Ammon's horn (tissue), 1 donor: ENCODE data around the gene PAX1.
A peak's percentile ranks its signal among the peaks of the same experiment; 100 is the strongest.

ENCODE experiments used
- DNase-seq: peaks from one replicate; pipeline ENCODE4 v3.0.0-alpha.2; 2016; ENCODE audit warnings: low spot score

The PAX1 gene

DNA sequence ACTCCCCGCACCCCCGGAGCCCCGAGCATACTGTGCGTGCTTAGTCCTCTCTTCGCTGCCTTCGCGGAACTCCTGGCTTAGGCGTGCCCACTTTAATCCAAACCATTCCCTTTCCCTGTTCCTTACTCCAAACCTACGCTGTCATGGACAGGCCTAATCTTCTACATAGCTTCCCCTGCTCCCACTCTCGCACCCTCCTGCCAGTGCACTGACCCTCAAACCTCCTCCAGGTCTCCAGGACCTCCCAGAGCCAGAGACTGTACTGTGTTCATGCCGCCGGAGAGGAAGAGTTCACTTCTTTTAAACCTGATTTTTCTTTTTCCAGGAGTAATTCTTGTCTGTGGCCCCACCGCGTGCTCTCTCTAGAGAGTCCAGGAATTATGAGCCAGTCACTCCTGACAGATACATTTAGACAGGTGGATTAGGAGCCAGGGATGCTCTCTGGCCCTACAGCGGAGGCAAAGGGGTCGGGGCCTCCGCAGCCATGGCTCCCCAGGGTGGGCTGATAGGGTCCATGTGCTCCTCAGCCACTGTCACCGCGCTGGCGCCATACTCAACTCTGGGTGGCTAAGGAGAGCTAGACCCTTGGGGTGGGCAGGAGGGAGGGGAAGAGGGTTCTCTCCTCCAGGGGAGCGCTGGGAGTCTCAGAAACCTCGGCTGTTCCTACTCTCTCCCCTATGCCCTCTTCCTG lies 1.6 kb upstream of the PAX1 start:
- DNase-seq = no peak

DNA sequence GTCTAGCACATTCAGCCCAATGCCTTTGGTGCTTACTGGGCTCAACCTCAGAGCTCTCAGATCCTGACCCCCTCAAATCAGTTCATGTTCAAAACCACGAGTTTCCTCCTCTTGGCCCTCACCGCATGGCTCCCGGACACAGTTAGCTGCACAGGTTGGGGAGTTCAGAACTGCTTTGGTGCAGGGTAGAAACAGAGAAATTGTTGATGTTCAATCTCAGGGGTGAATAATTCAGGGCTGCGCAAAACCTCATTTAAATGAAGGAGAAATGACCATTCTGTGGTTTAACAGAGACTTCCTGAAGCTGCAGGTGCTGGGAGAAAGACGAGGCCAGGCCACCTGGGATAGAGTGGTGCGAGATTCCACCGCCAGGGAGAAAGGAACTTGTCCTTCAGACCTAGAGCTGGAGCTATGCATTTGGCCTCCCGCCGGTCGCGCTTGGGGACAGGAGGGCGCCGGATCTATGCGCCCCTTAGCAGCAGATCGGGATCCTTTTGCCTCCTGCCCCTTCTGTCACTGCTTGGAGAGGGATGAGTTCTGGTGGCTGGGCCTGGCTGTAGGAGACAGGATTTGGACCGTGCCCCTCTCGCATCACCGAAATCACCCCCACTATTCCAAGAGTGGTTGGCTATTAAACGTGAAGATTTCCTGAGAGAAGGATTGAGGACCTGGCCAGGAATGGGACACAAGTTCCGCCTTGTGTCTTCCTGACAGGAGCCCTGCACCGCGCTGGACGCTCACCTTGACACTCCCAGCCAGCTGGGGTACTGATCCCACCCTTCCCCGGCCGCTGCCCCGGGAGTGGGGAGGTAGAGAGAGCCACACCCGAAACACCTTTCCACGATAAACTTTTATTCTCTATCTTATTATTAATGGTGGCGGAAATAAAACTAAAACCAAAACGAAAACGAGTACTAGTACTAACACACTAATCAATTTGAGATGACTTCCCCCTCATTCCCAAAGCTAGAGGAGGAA lies 767 bp upstream of the PAX1 start:
- DNase-seq = no peak

DNA sequence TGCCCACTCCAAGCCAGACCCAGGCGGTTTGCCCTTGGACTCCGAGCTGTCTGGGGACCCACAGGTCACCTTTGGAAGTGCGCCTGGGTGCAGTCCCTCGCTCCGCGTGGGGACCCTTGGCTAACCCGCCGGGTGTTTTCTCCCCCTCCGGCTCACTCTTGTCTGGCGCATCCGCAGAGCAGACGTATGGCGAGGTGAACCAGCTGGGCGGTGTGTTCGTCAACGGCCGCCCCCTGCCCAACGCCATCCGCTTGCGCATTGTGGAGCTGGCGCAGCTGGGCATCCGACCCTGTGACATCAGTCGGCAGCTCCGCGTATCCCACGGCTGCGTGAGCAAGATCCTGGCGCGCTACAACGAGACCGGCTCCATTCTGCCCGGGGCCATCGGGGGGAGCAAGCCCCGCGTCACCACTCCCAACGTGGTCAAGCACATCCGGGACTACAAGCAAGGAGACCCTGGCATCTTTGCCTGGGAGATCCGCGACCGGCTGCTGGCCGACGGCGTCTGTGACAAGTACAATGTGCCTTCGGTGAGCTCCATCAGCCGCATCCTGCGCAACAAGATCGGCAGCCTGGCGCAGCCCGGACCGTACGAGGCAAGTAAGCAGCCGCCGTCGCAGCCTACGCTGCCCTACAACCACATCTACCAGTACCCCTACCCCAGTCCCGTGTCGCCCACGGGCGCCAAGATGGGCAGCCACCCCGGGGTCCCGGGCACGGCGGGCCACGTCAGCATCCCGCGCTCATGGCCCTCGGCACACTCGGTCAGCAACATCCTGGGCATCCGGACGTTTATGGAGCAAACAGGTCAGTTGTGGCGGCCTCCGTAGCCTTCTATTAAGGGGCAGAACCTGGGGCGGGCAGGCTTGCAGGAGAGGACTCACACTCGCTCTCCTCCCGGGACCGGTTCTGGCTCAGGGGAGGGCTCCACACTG lies 1.1 kb downstream of the PAX1 start:
- DNase-seq = no peak

GRCh38 chr20:21707267-21707666 lies 1.8 kb downstream of the PAX1 start:
- no peak for DNase-seq

- DNase-seq = no peak
These were observed 2.7 kb downstream of the PAX1 start for GRCh38 chr20:21707999-21708737.

GRCh38 chr20:21708738-21709534 lies 3.5 kb downstream of the PAX1 start:
- DNase-seq = no peak

DNA sequence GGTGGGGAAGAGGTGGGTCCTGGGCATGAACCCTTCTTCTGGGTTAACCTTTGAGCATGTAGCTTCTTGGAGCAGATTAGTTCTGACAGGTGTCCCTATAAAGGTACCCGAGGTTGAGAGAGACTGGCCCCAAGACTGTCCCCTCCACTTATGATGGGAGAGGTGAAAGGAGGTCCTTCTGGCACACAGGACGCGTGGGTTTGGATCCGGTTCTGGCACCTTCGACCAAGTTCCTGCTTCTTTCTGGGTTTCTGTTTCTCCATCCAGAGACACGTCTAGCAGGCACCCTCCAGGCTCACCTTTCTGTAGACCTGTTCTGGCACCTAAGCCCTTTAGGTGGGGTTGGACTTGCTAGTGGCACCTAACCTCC lies 4.1 kb downstream of the PAX1 start:
- DNase-seq = no peak

DNA sequence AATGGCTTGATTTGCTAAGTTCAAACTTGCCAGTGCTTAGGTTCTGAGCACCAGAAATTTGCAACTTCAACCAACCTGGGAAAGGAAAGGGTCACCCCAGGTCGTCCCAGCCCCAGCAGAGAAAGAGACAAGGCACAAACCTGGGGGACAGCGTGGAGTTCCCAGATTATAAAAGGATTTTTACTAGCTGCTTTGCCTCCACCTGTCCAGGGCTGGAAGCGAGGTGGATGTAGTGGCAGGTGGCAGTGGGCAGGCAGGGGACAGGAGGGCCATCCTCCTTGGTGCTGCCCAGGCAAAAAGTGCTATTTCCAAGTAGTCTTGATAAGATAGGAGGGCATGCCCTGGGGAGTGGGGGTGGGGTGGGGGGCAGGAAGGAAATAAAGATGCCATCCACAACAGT lies 4.9 kb downstream of the PAX1 start:
- no peak for DNase-seq

DNA sequence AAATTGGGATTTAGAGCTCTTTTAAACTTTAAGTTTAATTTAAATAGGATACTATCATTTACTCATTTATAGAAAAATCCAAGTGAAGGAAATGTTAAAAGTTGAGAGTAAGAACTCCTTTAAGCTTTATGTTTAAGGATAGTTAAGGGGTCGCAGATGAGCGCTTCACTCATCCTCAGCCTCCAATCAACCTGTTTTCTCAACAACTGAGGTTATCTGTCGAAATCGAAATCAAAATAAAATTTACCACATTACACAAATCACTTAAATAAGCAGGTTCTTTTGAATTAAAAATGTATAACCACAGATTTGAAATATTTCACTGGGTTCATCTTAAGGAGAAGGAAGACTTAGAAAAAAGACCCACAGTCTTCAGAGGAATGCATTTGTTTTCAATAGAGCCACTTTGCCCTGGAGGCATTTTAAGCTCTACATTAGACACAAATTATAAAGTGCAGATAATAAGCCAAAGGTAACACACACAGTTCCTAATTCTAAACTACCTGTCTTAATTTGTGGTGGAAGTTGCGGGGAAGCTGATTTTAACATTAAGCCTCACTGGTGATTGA lies 5.5 kb downstream of the PAX1 start:
- DNase-seq = no peak

DNA sequence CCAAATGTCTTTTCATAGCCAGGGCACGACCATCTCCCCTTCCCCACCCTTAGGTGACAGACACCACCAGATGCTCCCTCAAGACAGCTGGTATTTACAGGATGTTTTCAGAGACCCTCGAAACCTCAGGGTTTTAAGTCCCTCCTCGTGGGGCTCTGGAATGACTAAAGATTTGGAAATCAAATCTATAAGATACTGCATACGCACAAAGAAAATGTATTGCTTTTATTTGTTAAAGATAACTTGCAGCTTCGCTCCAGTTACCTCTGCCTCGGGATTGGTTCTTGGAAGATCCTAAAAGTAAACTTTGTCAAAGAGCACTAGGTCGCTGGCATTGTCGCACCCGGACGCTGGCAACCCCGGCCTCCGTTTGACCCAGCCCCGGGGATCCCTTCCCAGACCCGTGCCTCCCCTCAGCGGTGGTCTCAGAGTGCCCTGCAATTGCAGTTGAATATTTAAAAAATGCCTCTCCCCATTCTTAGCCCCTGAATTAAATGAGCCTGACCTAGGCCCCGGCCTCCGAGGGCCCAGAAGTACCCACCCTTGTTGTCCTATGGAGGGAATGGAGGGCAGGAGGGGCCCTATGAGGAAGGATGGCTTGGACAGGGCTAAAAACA lies 7.1 kb downstream of the PAX1 start:
- no peak for DNase-seq

- DNase-seq = no peak
These were observed 8.0 kb downstream of the PAX1 start for GRCh38 chr20:21713470-21713869.

DNA sequence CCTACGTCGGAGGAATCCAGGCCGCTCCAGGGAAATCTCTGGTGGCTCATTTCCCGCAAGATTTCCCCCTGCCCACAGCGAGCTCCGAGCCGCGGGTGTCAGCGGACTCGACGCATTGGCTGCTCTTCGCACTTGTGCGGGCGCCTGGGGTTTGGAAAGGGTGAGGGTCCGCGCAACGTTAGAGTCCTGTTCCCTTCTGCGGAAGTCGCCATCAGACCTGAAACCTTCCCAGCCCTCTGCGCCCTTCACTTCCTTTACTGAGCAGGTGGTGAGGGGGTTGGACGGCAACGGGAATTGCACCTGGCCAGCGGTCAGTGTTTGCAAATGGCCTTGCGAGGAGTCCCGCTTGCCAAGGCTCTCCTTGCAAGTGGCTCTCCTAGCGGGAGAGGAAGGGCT lies 8.4 kb downstream of the PAX1 start:
- DNase-seq = no peak

- no peak for DNase-seq
These were observed 9.1 kb downstream of the PAX1 start for GRCh38 chr20:21714297-21715192.

- DNase-seq = no peak
These were observed 9.9 kb downstream of the PAX1 start for GRCh38 chr20:21715193-21715881.

DNA sequence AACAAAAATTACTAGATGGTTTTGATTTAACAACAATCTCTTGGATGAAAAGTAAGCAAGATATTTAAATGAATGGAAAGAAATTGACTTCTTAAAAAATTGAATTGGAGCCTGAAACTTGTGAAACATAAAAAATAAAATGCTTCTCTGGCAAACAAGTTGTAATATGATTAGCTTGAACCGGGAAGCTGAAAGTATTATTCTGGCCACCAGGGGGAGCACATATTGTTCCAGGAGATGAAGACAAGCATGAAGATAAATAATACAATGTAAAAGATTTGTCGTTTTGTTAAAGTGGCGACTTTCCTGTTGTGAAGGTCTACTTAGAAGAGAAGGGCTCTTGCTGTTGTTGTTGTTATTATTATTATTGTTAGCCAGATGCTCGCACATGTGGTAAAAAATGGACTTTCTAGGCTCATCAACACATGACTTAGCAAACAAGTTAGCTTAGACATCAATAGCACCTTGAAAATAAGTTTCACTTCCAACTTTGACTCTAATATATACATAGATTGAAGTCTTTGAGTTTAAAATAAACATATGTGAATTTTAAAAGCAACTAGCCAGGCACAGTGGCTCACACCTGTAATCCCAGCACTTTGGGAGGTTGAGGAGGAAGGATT lies 14.2 kb downstream of the PAX1 start:
- DNase-seq = peak; percentile 74

GRCh38 chr20:21725892-21726291 lies 20.4 kb downstream of the PAX1 start:
- no peak for DNase-seq

GRCh38 chr20:21729316-21729715 lies 23.9 kb downstream of the PAX1 start:
- DNase-seq = no peak

GRCh38 chr20:21739161-21739560 lies 33.7 kb downstream of the PAX1 start:
- DNase-seq = no peak
